RKO (cell line): ENCODE measurements around the gene RPTOR.
A peak's percentile ranks its signal among the peaks of the same experiment; 100 is the strongest.
"Not testable (repeated sequence)": the region's sequence is repeated elsewhere in the genome, so short reads cannot be mapped to it uniquely, and the experiment has no call there.

Experiments used
- DNase-seq: peaks from one replicate; pipeline ENCODE4 v3.0.0-alpha.2; 2016; ENCODE audit warnings: low spot score

Gene RPTOR

DNA sequence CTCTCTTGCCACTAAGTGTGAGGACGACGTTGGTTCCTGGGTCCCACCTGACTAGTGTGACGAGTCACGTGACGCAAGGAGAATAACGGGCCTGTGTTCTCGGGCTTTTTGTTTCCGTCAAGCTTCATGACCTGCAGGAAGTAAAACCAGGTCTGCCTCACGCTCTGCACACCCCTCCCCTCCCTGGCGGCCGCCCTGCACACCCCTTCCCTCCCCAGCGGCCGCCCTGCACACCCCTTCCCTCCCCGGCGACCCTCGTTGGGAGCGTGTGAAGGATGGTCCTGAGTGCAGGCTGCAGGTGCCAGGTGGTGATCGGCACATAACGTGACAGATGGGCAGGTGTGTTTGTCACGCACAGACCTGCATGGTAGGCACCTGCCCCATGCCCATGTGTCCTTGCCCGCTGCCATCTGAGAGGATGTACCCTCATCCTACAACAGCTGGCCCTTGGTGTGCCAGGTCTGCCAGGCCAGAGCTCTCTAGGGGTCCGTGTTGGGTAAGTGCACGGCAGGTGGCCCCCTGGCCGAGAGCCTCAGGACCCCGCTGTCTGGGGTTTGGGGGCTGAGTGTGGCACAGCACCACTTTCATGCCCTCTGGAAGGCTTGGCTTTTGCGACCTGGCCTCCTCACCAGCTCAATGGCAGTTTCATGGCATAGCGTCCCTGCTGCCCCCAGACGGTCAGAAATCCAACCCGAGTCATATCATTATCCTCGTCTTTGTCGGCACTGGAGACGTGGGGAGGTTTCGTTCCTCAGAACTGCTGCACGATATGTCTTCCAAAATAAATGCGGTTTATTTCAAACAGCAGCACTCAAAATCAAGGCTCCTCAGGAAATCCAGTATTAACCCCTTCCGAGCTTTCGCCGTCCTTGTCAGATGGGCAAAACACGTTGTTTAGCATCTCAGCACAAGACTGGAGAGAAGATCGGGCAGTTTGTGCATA is 255.2 kb downstream of the RPTOR start:
- DNase-seq, result no peak

GRCh38 chr17:80800481-80801391 is 256.1 kb downstream of the RPTOR start:
- DNase-seq, result no peak

DNA sequence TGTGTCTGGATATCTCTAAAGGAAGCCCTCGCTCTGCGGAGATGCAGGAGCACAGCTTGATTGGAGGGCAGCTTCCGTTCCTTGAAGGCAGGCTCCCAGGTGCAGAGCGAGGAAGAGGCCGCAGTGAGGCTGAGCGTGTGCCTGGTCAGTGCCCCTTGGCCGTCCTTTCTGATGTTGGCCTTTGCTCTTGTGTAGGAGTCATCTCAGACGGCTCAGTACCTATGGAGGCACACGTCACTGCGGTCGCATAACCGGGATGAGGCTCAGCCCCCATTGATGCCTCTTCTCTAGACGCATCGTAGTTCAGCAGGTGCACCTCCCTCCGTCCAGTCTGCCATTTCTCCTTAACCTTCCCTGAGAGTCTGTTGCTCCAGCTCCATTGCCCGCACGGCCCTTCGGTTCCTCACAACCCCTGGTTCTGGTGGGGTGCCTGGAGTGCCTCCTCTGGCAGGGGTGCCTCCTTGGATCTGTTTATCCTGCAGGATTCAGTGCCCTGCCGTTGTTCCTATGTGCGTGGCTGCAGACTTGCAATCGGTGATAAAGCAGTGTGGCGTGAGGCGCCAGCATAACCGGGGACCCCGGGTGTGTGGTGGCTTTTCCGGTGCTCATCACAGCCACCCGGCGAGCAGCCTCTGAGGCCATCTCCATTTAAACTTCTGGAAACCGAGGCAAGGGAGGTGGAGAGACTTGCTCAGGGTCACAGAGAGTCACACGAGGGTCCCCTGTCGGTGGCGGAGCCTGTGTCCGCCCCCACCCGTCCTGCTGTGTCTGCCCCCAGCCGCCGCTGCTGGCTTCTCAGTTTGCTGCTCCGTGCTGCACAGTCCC is 258.2 kb downstream of the RPTOR start:
- DNase-seq, result no peak

GRCh38 chr17:80803451-80804428 is 259.1 kb downstream of the RPTOR start:
- DNase-seq, result no peak

- no peak for DNase-seq
Measured at GRCh38 chr17:80804466-80804865, 259.8 kb downstream of the RPTOR start.

GRCh38 chr17:80805032-80805751 is 260.6 kb downstream of the RPTOR start:
- DNase-seq, result no peak

DNA sequence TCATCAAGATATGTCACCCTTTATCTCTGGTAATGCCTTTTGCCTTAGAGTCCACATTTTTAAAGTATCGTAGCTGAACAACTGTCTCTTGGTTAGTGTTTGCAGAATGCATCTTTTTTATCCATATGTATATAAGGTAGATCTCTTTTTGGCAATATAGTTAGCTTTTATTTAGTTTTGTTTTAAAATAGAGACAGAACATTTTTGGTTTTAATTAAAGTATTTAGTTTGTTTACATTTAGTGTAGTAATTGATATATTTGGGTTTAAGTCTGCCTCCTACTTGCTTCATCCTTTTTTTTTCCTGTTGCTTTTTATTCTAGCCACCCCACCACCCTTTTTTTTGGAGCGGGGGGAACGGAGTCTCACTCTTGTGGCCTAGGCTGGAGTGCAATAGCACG is 262.4 kb downstream of the RPTOR start:
- DNase-seq, result no peak

DNA sequence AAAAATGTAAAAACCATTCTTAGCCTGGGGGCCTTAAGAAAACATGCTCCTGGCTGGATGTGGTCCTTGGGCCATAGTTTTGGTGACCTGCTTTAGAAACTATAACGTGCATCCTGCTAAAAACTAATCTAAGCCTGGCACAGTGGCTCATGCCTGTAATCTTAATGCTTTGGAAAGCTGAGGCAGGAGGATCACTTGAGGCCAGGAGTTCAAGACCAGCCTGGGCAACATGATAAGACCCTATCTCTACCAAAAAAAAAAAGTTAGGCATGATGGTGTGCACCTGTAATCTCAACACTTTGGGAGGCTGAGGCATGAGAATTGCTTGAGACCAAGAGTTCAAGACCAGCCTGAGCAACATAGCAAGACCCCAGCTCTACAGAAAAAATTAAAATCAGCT is 263.2 kb downstream of the RPTOR start:
- no peak for DNase-seq

DNA sequence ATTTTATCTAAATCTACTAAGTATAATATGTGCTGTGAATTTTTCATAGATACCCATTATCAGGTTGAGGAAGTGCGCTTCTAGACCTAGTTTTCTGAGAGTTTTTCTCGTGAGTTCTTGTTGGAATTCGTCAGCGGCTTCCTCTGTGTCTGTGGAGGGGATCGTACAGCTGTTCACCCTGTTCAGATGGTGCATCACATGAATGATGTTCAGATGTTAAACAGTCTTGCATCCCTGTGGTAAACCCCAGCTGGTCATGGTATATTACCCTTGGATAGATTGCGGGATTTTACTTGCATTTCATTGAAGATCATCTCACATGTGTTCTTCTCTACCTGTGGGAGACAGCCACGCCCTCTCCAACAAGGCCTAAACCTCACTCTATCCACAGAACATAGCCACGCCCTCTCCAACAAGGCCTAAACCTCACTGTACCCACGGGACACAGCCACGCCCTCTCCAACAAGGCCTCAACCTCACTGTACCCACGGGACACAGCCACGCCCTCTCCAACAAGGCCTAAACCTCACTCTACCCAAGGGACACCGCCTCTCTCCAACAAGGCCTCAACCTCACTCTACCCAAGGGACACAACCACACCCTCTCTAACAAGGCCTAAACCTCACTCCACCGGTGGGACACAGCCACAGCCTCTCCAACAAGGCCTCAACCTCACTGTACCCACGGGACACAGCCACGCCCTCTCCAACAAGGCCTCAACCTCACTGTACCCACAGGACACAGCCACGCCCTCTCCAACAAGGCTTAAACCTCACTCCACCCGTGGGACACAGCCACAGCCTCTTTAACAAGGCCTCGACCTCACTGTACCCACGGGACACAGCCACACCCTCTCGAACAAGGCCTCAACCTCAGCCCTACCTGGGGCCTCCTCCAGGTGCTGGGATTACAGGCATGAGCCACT is 266.8 kb downstream of the RPTOR start:
- no peak for DNase-seq

GRCh38 chr17:80812362-80813088 is 267.9 kb downstream of the RPTOR start:
- no peak for DNase-seq

GRCh38 chr17:80813318-80813717 is 268.7 kb downstream of the RPTOR start:
- DNase-seq, result no peak

- no peak for DNase-seq
Measured at GRCh38 chr17:80814491-80814890, 269.9 kb downstream of the RPTOR start.

- no peak for DNase-seq
Measured at GRCh38 chr17:80815151-80815681, 270.6 kb downstream of the RPTOR start.

GRCh38 chr17:80815718-80816117 is 271.1 kb downstream of the RPTOR start:
- DNase-seq, result not testable (repeated sequence)

DNA sequence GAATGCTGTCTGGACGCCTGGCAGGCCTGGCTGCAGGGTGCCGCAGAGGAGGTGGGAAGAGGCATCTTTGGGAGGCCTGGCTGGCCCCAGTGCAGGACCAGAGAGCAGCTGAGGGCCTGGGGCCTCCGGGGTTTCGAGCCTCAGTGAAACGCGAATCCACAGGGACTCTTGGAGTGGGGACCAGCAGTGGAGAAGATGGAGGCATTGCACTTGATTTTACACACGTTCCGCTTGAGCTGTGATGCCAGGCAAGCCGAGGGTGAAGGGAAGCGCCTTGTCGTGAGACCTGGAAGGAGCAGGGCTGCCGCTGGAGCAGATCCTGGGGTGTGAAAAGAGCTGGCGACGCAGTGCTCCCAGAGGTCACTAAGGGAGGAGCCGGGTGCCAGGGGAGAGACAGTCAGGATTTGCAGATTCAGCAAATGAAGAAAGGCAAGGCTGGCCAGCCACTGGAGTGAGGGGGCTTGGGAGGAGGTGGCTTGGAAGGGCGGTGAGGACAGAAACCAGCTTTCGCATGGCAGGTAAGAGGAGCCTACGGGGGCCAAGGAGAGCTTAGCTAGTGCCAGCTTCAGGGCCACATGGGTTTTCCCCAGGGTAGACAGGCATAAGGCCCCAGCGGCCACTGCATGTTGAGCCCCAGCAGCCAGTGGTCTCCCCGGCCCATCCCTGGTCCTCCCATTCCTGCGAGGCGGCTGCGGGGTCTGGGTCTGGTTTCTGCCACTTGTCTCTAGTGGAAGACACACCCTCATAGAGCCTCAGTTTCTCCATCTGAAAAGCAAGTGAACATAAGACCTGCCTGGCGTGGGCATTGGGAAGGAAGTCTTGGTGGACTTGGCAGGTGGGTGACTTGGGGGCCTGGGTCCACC is 271.8 kb downstream of the RPTOR start:
- DNase-seq, result no peak

- no peak for DNase-seq
Measured at GRCh38 chr17:80817321-80817845, 272.7 kb downstream of the RPTOR start.

- peak; percentile 34 for DNase-seq
Measured at GRCh38 chr17:80817861-80818260, 273.2 kb downstream of the RPTOR start.
